Measurements from ENCODE around the gene OR10P1. TPM values are rescaled to one million over a fixed set of nuclear protein-coding genes. Genes with fewer than 3 reads are reported as not detected.
"Not testable (repeated sequence)": the region's sequence is repeated elsewhere in the genome, so short reads cannot be mapped to it uniquely, and the experiment has no call there.

Gene OR10P1
- polyA plus RNA-seq, 3 donors, result not detected

- not testable (repeated sequence) for DNase-seq (ENCODE audit: low read depth in 3 of 3, low spot score in 2 of 3)
These were observed 14.1 kb downstream of the OR10P1 start for GRCh38 chr12:55650620-55651298.

GRCh38 chr12:55651299-55651683, 14.6 kb downstream of the OR10P1 start:
- no peak for DNase-seq (ENCODE audit: low read depth in 3 of 3, low spot score in 2 of 3)

DNA sequence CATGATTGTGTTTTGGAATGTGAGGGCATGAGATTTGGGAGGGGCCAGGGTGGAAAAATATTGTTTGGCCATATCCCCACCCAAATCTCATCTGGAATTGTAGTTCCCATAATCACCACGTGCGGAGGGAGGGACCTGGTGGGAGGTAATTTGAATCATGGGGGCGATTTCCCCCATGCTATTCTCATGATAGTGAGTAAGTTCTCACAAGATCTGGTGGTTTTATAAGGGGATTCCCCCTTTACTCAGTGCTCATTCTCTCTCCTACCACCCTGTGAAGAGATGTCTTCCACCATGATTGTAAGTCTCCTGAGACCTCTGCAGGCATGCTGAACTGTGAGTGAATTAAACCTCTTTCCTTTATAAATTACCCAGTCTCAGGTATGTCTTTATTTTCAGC, 15.7 kb downstream of the OR10P1 start:
- no peak for DNase-seq (ENCODE audit: low read depth in 3 of 3, low spot score in 2 of 3)

DNA sequence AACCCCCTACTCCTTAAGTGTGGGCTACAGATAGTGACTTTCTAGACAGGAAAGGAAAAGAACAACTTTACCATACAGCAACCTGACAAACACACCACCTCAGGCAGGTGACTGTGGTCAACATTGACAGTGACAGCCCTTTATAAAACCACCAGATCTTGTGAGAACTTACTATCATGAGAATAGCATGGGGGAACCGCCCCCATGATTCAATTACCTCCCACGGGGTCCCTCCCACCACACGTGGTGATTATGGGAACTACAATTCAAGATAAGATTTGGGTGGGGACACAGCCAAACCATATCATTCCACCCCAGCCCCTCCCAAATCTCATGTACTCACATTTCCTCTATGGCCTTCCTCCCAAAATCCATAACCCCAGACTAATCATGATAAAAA, 16.3 kb downstream of the OR10P1 start:
- DNase-seq (ENCODE audit: low read depth in 3 of 3, low spot score in 2 of 3), result no peak

DNA sequence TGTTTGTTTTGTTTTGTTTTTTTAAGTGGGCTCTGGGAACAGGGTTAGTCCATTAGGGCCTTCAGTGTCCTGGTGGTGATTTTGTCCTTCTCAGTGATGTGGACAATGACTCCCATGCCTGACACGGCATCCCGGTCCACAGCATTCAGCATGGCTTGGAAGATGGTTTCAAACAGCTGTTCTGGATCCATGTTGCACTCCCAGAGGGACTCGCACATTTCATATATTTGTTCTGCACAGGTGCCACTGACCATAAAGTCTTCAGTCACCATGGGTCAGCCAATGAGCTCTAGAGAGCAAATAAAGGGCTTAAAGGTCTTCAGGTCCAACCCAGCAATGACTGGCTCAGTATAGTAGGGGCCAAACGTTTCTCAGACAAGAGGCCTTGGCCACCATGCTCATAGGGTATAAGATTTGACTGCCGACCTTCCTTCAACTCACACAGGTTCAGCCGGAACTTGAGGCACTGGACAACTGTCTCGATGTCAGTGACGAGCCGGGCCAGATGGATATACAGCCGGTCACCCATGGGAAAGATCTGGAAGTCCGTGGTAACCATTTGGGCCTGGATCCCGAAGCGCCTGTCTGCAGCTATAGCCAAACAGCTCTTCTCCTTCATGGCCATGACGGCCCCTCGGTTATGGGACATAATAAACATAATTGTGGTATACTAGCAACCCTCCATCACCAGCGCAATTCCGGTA, 18.0 kb downstream of the OR10P1 start:
- no peak for DNase-seq (ENCODE audit: low read depth in 3 of 3, low spot score in 2 of 3)

DNA sequence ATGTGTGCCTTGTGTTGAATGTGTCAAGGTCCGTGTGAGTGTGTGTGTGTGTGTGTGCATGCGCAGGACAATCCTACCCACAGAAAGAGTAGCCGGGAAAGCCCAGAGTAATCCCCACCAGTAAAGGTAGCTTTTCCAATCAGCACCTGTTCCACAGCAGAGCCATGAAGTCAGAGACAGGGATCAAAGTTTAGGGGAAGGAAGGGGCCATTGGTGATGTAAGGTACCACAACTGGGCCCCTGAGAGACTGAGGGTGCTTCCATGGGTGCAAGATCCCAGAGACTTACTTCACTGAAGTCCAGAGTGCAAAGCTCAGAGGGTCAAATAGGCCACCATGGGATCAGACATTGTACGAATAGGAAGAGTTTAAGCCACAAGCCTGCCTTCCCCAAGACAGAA, 20.5 kb downstream of the OR10P1 start:
- no peak for DNase-seq (ENCODE audit: low read depth in 3 of 3, low spot score in 2 of 3)

DNA sequence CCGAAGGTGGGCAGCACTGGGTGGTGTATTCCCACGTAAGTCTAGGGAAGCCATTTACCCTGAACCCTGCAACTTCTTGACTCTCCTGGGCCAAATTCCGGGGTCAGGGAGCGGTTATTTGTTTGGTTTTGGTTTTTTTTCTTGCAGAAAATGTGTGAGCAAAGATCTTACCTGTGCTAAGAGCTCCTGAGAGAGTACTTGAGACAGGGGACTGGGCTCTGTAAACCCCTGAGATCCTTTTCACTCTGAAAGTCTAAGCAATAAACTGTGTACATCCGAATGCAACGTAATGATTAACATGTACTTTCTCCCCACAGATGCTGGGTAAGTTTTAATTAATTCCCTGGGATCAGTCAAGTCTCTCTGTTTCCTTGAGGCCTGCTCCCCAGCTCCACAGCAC, 21.5 kb downstream of the OR10P1 start:
- no peak for DNase-seq (ENCODE audit: low read depth in 3 of 3, low spot score in 2 of 3)

GRCh38 chr12:55658635-55659391, 22.1 kb downstream of the OR10P1 start:
- no peak for DNase-seq (ENCODE audit: low read depth in 3 of 3, low spot score in 2 of 3)

GRCh38 chr12:55659486-55660385, 23.0 kb downstream of the OR10P1 start:
- no peak for DNase-seq (ENCODE audit: low read depth in 3 of 3, low spot score in 2 of 3)

DNA sequence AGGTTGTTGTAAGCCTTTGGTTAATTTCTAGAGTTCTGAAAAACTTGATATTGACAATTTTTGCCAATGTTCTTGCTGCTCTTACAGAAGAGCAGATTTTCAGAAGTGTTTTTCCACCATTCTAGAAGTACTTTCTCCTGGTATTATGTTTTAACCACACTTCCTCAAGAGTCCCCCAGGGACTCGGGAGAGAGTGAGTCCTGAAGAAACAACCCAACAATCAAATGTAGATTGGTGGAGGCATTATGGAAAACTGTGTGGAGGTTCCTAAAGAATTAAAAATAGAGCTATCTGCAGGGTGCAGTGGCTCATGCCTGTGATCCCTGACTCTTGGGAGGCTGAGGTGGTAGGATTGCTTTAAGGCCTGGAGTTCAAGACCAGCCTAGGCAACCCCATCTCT, 26.7 kb downstream of the OR10P1 start:
- DNase-seq (ENCODE audit: low read depth in 3 of 3, low spot score in 2 of 3), result no peak

GRCh38 chr12:55664826-55665225, 28.1 kb downstream of the OR10P1 start:
- DNase-seq (ENCODE audit: low read depth in 3 of 3, low spot score in 2 of 3), result no peak

- no peak for DNase-seq (ENCODE audit: low read depth in 3 of 3, low spot score in 2 of 3)
These were observed 29.8 kb downstream of the OR10P1 start for GRCh38 chr12:55666508-55666907.

GRCh38 chr12:55670276-55670675, 33.6 kb downstream of the OR10P1 start:
- DNase-seq (ENCODE audit: low read depth in 3 of 3, low spot score in 2 of 3), result no peak

DNA sequence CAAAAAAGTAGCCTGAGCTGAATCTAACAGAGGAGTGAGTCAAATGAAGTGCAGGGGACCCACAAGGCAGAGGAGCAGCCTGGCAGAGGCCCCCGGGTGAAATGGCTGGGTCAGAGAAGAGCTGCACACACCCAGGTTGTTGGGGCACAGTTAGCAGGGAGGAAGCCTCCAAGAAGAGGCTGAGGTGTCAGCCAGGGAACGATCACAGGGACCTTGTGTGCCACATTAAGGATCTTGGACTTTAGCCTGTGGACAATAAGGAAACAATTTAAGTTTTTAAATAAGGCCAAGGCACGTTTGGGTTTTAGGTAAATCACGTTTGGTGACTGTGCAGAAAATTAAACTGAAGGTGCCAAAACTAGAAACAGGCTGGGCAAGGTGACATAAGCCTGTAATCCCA, 35.1 kb downstream of the OR10P1 start:
- DNase-seq (ENCODE audit: low read depth in 3 of 3, low spot score in 2 of 3), result no peak

- DNase-seq (ENCODE audit: low read depth in 3 of 3, low spot score in 2 of 3), result no peak
These were observed 36.9 kb downstream of the OR10P1 start for GRCh38 chr12:55673638-55674037.

DNA sequence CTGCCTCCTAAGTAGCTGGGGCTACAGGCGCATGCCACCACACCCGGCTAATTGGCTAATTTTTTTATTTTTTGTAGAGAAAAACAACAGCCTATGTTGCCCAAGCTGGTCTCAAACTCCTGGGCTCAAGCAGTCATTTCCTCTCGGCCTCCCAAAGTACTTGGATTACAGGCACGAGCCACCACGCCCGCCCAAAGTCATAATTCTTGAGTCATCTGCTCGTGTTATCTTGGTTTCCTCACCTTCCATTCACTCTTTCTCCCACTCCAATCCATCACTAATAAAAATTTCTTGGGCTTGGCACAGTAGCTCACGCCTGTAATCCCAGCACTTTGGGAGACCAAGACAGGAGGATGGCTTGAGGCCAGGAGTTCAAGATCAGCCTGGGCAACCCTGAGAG, 39.0 kb downstream of the OR10P1 start:
- no peak for DNase-seq (ENCODE audit: low read depth in 3 of 3, low spot score in 2 of 3)

DNA sequence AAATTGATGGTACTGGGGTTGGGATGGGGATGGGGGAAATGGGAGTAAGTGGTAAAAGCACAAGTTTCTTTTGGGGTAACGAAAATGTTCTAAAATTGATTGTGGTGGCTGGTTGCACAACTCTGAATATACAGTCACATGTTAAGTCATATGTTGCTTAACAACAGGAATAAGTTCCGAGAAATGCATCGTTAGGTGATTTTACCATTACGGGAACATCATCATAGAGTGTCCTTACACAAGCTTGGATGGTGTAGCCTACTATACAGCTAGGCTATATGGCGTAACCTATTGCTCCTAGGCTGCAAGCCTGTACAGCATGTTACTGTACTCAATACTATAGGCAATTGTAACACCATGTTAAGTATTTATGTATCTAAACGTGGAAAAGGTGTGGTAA, 40.0 kb downstream of the OR10P1 start:
- no peak for DNase-seq (ENCODE audit: low read depth in 3 of 3, low spot score in 2 of 3)

- no peak for DNase-seq (ENCODE audit: low read depth in 3 of 3, low spot score in 2 of 3)
These were observed 43.0 kb downstream of the OR10P1 start for GRCh38 chr12:55679691-55680090.

GRCh38 chr12:55681142-55682077, 44.7 kb downstream of the OR10P1 start:
- peak; percentile 33 to 65 (median 49) for DNase-seq (ENCODE audit: low read depth in 3 of 3, low spot score in 2 of 3)

Data from right renal cortex interstitium (tissue), 3 donors.